A549 (cell line): Measurements from ENCODE around the gene ATP6V1F.

Source experiments
- BCL3 ChIP-seq: fragments of >200 bp; sonication (Bioruptor Twin); formaldehyde crosslinking; IDR thresholded peaks from 3 replicates; pipeline ENCODE4 v1.6.1; 2016
- CEBPB ChIP-seq, 2 experiments: fragments of >200 bp in 1 of 2; sonication (Bioruptor Twin) in 1 of 2; formaldehyde crosslinking in 1 of 2; IDR thresholded peaks; 2 replicates each; pipeline ENCODE4 v1.6.1; 2012 to 2016
- CHD2 ChIP-seq: fragments of 150-350 bp; IDR thresholded peaks from 2 replicates; pipeline ENCODE4 v1.6.1; 2014; ENCODE audit warnings: low read length; ENCODE audit not compliant: partially characterized antibody
- CTCF ChIP-seq: fragments of >200 bp; sonication (Bioruptor Twin); formaldehyde crosslinking; IDR thresholded peaks from 3 replicates; pipeline ENCODE4 v1.5.1; 2016
- EP300 ChIP-seq, 2 experiments: fragments of >200 bp; sonication (Bioruptor Twin); formaldehyde crosslinking; IDR thresholded peaks; 2 replicates in 1 of 2; 3 replicates in 1 of 2; pipeline ENCODE4 v1.6.1; 2016 to 2017
- HMGXB4 ChIP-seq: fragments of 250-450 bp; sonication (Bioruptor Pico); IDR thresholded peaks from 2 replicates; pipeline ENCODE4 v1.5.0; 2021; ENCODE audit warnings: mild to moderate bottlenecking, moderate library complexity, borderline replicate concordance
- MAFK ChIP-seq: fragments of 450-650 bp; IDR thresholded peaks from 2 replicates; pipeline ENCODE4 v1.6.1; 2014; ENCODE audit not compliant: partially characterized antibody
- MAX ChIP-seq: IDR thresholded peaks from 2 replicates; pipeline ENCODE4 v1.6.1; 2012
- POLR2A ChIP-seq: IDR thresholded peaks from 2 replicates; pipeline ENCODE4 v1.6.1; 2012; ENCODE audit warnings: mild to moderate bottlenecking, low read length
- RCOR1 ChIP-seq: fragments of 150-350 bp; IDR thresholded peaks from 2 replicates; pipeline ENCODE4 v1.6.1; 2014; ENCODE audit warnings: antibody characterized with exemption, low read length, low read depth
- REST ChIP-seq: fragments of 200-600 bp; sonication (generic); IDR thresholded peaks from 2 replicates; pipeline ENCODE4 v1.6.1; 2016; ENCODE audit warnings: antibody characterized with exemption, mild to moderate bottlenecking, moderate library complexity
- SMC3 ChIP-seq: fragments of >200 bp; sonication (Bioruptor Twin); formaldehyde crosslinking; IDR thresholded peaks from 3 replicates; pipeline ENCODE4 v1.6.1; 2018; ENCODE audit warnings: inconsistent platforms
- ZSCAN20 ChIP-seq: fragments of 250-450 bp; sonication (Bioruptor Pico); IDR thresholded peaks from 2 replicates; pipeline ENCODE4 v1.8.0; 2022; ENCODE audit warnings: mild to moderate bottlenecking, moderate library complexity

DNA sequence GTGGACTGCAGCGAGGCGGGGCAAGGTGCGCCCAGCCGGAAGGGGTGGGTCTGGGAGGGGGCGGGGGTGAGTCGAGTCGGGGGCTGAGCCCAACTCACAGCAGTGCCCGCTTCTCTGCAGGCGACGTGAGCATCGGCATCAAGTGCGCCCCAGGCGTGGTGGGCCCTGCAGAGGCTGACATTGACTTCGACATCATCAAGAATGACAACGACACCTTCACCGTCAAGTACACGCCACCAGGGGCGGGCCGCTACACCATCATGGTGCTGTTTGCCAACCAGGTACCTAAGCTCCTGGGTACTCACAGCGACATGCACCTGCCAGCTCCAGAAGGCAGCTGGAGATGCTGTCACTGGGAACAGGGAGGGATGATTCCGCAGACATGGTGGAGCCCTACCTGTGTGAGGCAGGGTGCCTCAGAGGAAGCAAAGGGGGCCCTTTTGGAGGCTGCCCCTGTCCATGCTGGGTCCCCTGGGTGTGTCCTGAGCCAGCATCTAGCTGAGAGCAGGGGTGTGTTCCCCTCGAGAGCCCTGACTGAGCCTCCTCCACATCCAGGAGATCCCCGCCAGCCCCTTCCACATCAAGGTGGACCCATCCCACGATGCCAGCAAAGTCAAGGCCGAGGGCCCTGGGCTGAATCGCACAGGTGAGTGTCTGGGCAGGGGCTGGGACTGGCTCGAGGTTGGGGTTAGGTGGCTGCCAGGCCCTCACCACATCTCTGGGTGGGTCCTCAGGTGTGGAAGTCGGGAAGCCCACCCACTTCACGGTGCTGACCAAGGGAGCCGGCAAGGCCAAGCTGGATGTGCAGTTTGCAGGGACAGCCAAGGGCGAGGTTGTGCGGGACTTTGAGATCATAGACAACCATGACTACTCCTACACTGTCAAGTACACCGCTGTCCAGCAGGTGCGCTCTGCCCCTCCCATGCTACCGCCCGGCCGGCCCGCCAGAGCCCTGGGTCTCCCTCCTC is 19.7 kb upstream of the ATP6V1F start:
- no peak for TF ChIP-seq BCL3
- no peak for TF ChIP-seq CTCF
- TF ChIP-seq POLR2A, result no peak
- no peak for TF ChIP-seq HMGXB4
- TF ChIP-seq SMC3, result no peak
- no peak for TF ChIP-seq MAFK
- TF ChIP-seq CHD2, result no peak
- TF ChIP-seq CEBPB (IDR thresholded peaks at IDR 0.05), result no peak
- TF ChIP-seq MAX, result no peak
- TF ChIP-seq ZSCAN20, result no peak
- no peak for TF ChIP-seq RCOR1
- TF ChIP-seq EP300 (IDR thresholded peaks at IDR 0.05), result no peak
- TF ChIP-seq REST, result no peak
